ENCODE measurements around the gene TM9SF1.

DNA sequence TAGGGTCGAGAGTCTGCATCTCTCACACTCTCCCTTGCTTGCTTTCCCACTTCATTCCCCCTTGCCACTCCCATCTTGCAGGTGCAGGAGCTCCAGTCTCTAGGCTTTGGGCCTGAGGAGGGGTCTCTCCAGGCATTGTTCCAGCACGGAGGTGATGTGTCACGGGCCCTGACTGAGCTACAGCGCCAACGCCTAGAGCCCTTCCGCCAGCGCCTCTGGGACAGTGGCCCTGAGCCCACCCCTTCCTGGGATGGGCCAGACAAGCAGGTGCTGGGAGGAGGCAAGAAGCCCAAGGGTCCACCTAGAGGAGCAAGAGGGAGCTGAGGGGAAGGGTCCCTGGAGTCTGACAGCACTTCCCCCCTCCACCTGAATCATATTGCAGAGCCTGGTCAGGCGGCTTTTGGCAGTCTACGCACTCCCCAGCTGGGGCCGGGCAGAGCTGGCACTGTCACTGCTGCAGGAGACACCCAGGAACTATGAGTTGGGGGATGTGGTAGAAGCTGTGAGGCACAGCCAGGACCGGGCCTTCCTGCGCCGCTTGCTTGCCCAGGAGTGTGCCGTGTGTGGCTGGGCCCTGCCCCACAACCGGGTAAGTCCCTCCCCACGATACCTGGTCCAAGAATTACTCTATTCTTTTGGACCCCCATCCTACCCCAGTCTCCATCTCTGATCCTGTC is 43.7 kb downstream of the TM9SF1 start:
- no peak for TF ChIP-seq GABPA (IDR thresholded peaks at IDR 0.05; ENCODE audit: low read depth)
- TF ChIP-seq TCF12 (IDR thresholded peaks at IDR 0.05; ENCODE audit: low read depth, low read length), result no peak
- no peak for TF ChIP-seq FOS (IDR thresholded peaks at IDR 0.05; ENCODE audit: borderline replicate concordance, extremely low read depth, insufficient read length)
- no peak for TF ChIP-seq CTCF (IDR thresholded peaks at IDR 0.05 in 2 of 3, conservative IDR thresholded peaks at IDR 0.05 in 1 of 3; ENCODE audit: control insufficient read depth in 2 of 3, extremely low read depth in 1 of 3, insufficient read depth in 1 of 3, low read depth in 3 of 3, low read length in 3 of 3)
- TF ChIP-seq SUZ12 (IDR thresholded peaks at IDR 0.05; ENCODE audit: unreplicated experiment), result no peak
- no peak for TF ChIP-seq ZNF207 (IDR thresholded peaks at IDR 0.05; ENCODE audit: borderline replicate concordance)
- TF ChIP-seq POLR2A (IDR thresholded peaks at IDR 0.05; ENCODE audit: low read depth, low read length), result no peak
- TF ChIP-seq, protein P1, sequence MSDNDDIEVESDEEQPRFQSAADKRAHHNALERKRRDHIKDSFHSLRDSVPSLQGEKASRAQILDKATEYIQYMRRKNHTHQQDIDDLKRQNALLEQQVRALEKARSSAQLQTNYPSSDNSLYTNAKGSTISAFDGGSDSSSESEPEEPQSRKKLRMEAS (IDR thresholded peaks at IDR 0.05; ENCODE audit: low read depth, low read length), result no peak
- no peak for TF ChIP-seq CEBPB (IDR thresholded peaks at IDR 0.05; ENCODE audit: borderline replicate concordance in 1 of 2, low read depth in 2 of 2, low read length in 2 of 2)
- TF ChIP-seq SIN3A (IDR thresholded peaks at IDR 0.05; ENCODE audit: low read depth, low read length), result no peak
- TF ChIP-seq, protein P2, sequence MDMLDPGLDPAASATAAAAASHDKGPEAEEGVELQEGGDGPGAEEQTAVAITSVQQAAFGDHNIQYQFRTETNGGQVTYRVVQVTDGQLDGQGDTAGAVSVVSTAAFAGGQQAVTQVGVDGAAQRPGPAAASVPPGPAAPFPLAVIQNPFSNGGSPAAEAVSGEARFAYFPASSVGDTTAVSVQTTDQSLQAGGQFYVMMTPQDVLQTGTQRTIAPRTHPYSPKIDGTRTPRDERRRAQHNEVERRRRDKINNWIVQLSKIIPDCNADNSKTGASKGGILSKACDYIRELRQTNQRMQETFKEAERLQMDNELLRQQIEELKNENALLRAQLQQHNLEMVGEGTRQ (IDR thresholded peaks at IDR 0.05; ENCODE audit: borderline replicate concordance, low read depth, low read length), result no peak
- no peak for TF ChIP-seq POU2F2 (IDR thresholded peaks at IDR 0.05; ENCODE audit: borderline replicate concordance, low read depth, low read length)
- TF ChIP-seq BACH1 (IDR thresholded peaks at IDR 0.05; ENCODE audit: borderline replicate concordance), result no peak
- TF ChIP-seq TCF7 (IDR thresholded peaks at IDR 0.05; ENCODE audit: borderline replicate concordance), result no peak

All from GM12878 (cell line).